Measurements from ENCODE around the gene CD300LB.

DNA sequence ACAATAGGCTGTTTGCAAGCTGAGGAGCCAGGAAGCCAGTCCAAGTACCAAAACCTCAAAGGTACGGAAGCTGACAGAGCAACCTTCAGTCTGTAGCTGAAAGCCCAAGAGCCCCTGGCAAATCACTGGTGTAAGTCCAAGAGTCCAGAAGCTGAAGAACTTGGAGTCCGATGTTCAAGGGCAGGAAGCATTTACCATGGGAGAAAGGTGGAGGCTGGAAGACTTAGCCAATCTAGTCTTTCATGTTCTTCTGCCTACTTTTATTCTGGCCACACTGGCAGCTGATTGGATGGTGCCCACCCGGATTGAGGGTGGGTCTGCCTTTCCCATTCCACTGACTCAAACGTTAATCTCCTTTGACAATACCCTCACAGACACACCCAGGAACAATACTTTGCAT is 15.3 kb downstream of the CD300LB start:
- TF ChIP-seq, protein P1, sequence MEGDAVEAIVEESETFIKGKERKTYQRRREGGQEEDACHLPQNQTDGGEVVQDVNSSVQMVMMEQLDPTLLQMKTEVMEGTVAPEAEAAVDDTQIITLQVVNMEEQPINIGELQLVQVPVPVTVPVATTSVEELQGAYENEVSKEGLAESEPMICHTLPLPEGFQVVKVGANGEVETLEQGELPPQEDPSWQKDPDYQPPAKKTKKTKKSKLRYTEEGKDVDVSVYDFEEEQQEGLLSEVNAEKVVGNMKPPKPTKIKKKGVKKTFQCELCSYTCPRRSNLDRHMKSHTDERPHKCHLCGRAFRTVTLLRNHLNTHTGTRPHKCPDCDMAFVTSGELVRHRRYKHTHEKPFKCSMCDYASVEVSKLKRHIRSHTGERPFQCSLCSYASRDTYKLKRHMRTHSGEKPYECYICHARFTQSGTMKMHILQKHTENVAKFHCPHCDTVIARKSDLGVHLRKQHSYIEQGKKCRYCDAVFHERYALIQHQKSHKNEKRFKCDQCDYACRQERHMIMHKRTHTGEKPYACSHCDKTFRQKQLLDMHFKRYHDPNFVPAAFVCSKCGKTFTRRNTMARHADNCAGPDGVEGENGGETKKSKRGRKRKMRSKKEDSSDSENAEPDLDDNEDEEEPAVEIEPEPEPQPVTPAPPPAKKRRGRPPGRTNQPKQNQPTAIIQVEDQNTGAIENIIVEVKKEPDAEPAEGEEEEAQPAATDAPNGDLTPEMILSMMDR (IDR thresholded peaks at IDR 0.05), result no peak
- no peak for TF ChIP-seq POLR2AphosphoS5 (IDR thresholded peaks at IDR 0.05)

Measured in transverse colon (tissue), 4 donors.